Left ventricle myocardium inferior (tissue), 1 donor: Measurements from ENCODE around the gene PLPP7. TPM values are rescaled to one million over a fixed set of nuclear protein-coding genes. Genes with fewer than 3 reads are reported as not detected.

ENCODE experiments used
- DNase-seq: peaks from one replicate; pipeline ENCODE4 v3.0.0-alpha.2; 2020
- H3K27ac ChIP-seq: fragments of 200-600 bp; replicated peaks from 2 replicates; pipeline ENCODE4 v1.8.0; 2021
- H3K27me3 ChIP-seq: fragments of 200-600 bp; 2 replicates; pipeline ENCODE4 v1.8.0; 2021; ENCODE audit warnings: low read depth
- H3K36me3 ChIP-seq: fragments of 200-600 bp; 2 replicates; pipeline ENCODE4 v1.8.0; 2021
- H3K4me1 ChIP-seq: fragments of 200-600 bp; 2 replicates; pipeline ENCODE4 v1.8.0; 2021
- H3K4me3 ChIP-seq: fragments of 200-600 bp; 2 replicates; pipeline ENCODE4 v1.8.0; 2021; ENCODE audit warnings: mild to moderate bottlenecking, moderate library complexity
- H3K9me3 ChIP-seq: fragments of 200-600 bp; replicated peaks from 2 replicates; pipeline ENCODE4 v1.8.0; 2021
- intact Hi-C: fragments of 100-400 bp; cut with micrococcal nuclease; formaldehyde crosslinking; loops from one replicate; pipeline ENCODE4 v1.11.0; 2022
- total RNA-seq: library from RNA; stranded (reverse); fragmentation: NEBNext Ultra II Directional; extraction: Animal tissue kit (Norgen Biotek cat#: 25700); gene quantifications from one replicate; pipeline ENCODE4 v1.2.1, GENCODE V29; 2021
- TF ChIP-seq, protein P1 (sequence below): fragments of 200-600 bp; IDR thresholded peaks from 2 replicates; pipeline ENCODE4 v1.8.0; 2021; ENCODE audit warnings: antibody characterized with exemption, mild to moderate bottlenecking, borderline replicate concordance
- donor health status: DM: no; HTN: yes; CAD: no; lungs with severe emphysema.

Gene PLPP7
- total RNA-seq, 1 donor from 2014 or later: 120 TPM

DNA sequence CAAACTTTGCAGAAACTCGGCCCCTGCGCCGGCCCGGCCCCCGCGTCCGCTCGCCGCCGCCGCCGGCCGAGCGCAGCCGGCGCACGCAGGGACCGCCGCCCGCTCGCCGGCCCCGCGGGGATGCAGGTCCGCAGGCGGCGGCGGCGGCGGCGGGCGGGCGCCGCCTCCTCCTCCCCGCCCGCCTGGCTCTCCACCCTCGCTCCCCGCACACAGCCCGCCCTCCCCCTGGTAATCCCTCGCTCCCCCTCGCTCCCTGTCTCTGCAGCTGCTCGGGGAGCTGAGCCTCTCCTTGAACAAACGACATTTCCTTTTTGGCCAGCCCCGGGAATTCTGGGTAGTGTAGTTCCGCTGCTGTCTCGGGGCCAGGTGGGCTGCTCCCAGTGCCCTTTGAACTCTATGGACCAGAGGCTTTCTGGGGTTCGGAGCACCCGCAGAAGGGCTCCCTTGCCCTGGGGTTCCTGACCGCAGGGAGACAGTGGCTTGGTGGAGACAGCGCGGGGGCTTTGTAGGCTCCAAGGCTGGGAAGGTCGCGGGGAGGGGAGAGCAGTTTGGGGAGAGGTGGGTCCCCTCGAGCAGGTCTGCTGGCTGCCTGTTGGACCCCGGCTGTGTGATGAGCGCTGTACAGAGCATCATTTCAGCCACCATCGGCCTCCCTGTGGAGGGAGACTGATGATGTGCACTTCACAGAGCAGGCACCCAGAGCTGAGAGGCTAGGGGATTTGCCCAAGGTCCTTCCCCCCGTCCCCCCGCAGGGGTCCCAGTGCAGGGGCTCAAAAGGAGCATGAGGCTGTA is 11.4 kb upstream of the PLPP7 start:
- intact Hi-C loops: loop anchor here (2.0 kb wide), 1 partner anchor 23 kb away; no protein-coding TSS in a partner anchor
- Histone ChIP-seq H3K9me3 (no peaks in the 10 kb centered on the region), H3K36me3 (no peaks in the 10 kb centered on the region), H3K4me1 (peaks cover 75% of the 10 kb centered on the region), H3K27me3 (peaks cover 21% of the 10 kb centered on the region), H3K4me3 (peak overlapping the region; percentile 96), H3K27ac (peak overlapping the region; percentile 99)
- DNase-seq: peak; percentile 89
- TF ChIP-seq, protein P1, sequence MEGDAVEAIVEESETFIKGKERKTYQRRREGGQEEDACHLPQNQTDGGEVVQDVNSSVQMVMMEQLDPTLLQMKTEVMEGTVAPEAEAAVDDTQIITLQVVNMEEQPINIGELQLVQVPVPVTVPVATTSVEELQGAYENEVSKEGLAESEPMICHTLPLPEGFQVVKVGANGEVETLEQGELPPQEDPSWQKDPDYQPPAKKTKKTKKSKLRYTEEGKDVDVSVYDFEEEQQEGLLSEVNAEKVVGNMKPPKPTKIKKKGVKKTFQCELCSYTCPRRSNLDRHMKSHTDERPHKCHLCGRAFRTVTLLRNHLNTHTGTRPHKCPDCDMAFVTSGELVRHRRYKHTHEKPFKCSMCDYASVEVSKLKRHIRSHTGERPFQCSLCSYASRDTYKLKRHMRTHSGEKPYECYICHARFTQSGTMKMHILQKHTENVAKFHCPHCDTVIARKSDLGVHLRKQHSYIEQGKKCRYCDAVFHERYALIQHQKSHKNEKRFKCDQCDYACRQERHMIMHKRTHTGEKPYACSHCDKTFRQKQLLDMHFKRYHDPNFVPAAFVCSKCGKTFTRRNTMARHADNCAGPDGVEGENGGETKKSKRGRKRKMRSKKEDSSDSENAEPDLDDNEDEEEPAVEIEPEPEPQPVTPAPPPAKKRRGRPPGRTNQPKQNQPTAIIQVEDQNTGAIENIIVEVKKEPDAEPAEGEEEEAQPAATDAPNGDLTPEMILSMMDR: no peak

DNA sequence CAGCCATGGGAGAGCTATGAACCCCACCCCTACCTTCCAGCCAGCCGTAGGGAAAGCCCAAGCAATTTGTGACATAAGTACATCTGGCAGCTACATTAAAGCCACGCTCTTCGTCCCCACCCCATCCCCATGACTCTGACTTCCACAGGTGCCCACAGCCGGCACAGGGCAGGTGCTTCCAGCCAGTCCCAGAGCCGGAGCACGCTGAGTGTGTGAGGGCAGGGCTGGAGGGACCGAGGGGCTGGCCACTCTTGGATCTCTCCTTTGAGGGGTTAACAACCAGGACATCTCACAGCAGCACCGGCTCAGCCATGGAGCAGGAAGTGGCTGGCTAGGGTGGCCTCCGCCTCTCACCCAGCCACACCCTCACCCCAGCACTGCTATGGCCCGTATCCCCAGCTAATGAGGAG is 10.8 kb upstream of the PLPP7 start:
- TF ChIP-seq, protein P1: no peak
- peak overlapping the region; percentile 99 for H3K27ac ChIP-seq
- H3K4me3 ChIP-seq: peak overlapping the region; percentile 96
- H3K27me3 ChIP-seq: peaks cover 21% of the 10 kb centered on the region
- H3K9me3 ChIP-seq: no peaks in the 10 kb centered on the region
- intact Hi-C loops: no loop called here
- DNase-seq: no peak
- no peaks in the 10 kb centered on the region for H3K36me3 ChIP-seq
- H3K4me1 ChIP-seq: peaks cover 75% of the 10 kb centered on the region

DNA sequence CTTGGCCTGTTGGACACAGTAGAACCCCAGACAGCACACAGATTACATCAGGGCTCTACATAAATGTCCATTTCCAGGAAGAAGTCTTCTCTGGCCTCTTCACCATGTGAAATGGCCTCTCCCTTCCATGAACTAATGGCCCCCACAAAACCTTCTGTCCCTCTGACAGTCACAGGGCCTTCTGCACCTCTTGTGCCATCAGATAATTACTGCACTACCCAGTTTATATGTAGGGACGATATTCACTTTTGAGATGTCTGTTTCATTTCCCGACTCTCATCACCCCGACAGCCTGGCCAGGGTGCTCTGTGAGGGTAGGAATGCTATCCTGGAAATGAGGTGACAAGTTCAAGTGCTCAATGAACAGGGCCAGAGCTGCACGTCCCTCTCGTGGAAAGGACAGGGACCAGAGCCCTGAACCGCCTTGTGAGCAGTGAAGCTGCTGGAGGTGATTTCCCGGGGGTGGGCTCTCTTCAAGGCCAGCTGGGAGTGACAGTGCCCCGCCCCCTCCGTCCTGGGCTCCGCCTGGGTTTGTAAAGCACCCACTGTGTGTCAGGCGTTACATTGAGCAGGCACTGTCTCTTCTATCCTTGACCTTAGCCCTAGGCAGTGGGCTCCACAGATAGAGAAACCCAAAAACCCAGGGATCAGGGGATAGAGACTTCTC is 10.2 kb upstream of the PLPP7 start:
- peak; percentile 61 for DNase-seq
- no peaks in the 10 kb centered on the region for H3K36me3 ChIP-seq
- H3K27ac ChIP-seq: peak overlapping the region; percentile 99
- H3K4me1 ChIP-seq: peaks cover 76% of the 10 kb centered on the region
- TF ChIP-seq, protein P1: no peak
- intact Hi-C loops: no loop called here
- H3K4me3 ChIP-seq: peak overlapping the region; percentile 96
- peaks cover 21% of the 10 kb centered on the region for H3K27me3 ChIP-seq
- no peaks in the 10 kb centered on the region for H3K9me3 ChIP-seq

DNA sequence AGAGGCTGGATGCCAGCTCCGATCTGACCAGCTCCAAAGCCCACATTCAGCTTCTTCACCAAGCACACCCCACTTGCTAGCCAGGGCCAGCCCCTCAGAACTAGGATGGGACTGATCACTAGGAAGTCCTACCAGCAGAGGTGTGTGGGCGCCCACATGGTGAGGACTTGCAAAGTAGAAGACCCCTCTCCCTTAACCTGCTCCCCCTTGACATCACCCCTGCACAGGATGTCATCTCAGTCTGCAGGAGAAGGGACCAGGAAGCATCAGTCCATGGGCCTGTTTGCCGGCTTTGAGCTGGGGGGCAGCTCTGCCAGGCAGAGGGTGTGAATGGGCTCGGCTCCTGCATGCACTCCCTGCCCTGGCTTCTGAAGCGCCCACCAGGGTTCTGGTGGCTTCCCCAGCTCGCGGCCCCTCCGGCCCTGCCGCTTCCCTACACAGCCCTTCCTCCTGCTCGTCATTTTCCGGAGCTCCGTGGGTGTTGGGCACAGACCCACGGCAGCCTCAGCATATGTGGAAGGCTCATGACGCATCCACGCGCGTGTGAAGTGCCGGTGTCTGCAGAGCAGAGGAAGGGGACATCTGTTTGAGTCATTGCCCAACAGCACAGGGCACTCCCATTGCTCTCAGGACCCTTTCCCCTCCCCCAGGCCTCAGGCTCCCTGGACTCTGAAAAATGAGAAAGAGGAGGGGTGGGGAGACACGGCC is 9.5 kb upstream of the PLPP7 start:
- Histone ChIP-seq H3K27me3 (peaks cover 21% of the 10 kb centered on the region), H3K4me3 (no peak overlapping the region), H3K36me3 (no peaks in the 10 kb centered on the region), H3K27ac (peak overlapping the region; percentile 99), H3K9me3 (no peaks in the 10 kb centered on the region), H3K4me1 (peaks cover 69% of the 10 kb centered on the region)
- TF ChIP-seq, protein P1: no peak
- DNase-seq: no peak
- intact Hi-C loops: no loop called here

DNA sequence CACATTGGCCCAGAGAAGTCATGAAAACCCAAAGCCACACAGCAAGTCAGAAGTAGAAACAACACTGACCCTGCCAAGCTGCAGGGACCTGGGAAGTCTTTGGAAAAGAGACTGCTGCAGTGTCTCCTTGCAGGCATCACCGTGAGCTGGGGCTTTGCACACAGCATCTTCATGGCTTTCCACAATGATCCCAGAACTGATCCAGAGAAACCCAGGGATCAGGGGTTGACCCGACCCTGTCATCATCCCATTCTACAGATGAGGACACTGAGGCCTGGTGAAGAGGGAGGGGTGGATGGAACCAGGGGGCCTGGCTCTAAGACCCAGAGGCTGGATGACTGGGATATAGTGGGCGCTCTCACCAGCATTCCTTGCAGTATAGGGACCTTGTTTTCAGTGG is 8.9 kb upstream of the PLPP7 start:
- Histone ChIP-seq H3K36me3 (no peaks in the 10 kb centered on the region), H3K27me3 (peaks cover 21% of the 10 kb centered on the region), H3K4me3 (no peak overlapping the region), H3K4me1 (peaks cover 63% of the 10 kb centered on the region), H3K9me3 (no peaks in the 10 kb centered on the region), H3K27ac (no peak overlapping the region)
- DNase-seq: no peak
- TF ChIP-seq, protein P1: no peak
- intact Hi-C loops: no loop called here
